PFSK-1 (cell line): ENCODE measurements around the gene PSD.

Experiments used
- FOXP2 ChIP-seq: optimal IDR thresholded peaks from 2 replicates; pipeline ENCODE3; 2011; ENCODE audit warnings: borderline replicate concordance, control low read depth, inconsistent platforms; ENCODE audit not compliant: insufficient read depth; ENCODE audit errors: extremely low read length, extremely low read depth
- POLR2AphosphoS5 ChIP-seq: IDR thresholded peaks from 2 replicates; pipeline ENCODE4 v1.6.1; 2012; ENCODE audit warnings: low read depth, mild to moderate bottlenecking, control low read depth, low read length, moderate library complexity
- SIN3A ChIP-seq: IDR thresholded peaks from 2 replicates; pipeline ENCODE4 v1.6.1; 2012; ENCODE audit warnings: mild to moderate bottlenecking, low read length, moderate library complexity, borderline replicate concordance; ENCODE audit not compliant: insufficient read depth
- TAF1 ChIP-seq: IDR thresholded peaks from 2 replicates; pipeline ENCODE4 v1.6.1; 2012; ENCODE audit warnings: low read length, control low read depth, borderline replicate concordance; ENCODE audit not compliant: insufficient read depth
- TF ChIP-seq, protein P1 (sequence below), 2 experiments: IDR thresholded peaks; 2 replicates each; pipeline versions ENCODE4 v1.6.1 to v1.8.0; 2011 to 2012; ENCODE audit warnings: low read depth in 2 of 2, low read length in 2 of 2, control low read depth in 1 of 2, inconsistent platforms in 1 of 2, mild to moderate bottlenecking in 1 of 2, moderate library complexity in 1 of 2; ENCODE audit not compliant: insufficient read depth in 1 of 2

PSD gene

DNA sequence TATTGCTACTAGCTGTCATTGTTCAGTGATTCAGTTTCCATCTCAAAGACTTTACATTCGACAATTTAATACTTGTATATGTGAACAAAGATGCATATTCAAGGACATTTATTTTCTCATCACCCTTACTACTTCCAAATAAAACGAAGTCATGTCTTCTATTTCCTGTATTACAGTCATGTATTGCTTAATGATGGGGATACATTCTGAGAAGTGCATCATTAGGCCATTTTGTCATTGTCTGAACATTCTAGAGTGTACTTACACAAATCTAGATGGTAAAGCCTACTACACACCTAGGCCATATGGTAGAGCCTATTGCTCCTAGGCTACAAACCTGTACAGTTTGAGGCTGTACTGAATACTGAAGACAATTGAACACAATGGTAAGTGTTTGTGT lies 26.3 kb upstream of the PSD start:
- TF ChIP-seq FOXP2 (no peak), SIN3A (no peak), TAF1 (no peak), POLR2AphosphoS5 (no peak)
- TF ChIP-seq, protein P1, sequence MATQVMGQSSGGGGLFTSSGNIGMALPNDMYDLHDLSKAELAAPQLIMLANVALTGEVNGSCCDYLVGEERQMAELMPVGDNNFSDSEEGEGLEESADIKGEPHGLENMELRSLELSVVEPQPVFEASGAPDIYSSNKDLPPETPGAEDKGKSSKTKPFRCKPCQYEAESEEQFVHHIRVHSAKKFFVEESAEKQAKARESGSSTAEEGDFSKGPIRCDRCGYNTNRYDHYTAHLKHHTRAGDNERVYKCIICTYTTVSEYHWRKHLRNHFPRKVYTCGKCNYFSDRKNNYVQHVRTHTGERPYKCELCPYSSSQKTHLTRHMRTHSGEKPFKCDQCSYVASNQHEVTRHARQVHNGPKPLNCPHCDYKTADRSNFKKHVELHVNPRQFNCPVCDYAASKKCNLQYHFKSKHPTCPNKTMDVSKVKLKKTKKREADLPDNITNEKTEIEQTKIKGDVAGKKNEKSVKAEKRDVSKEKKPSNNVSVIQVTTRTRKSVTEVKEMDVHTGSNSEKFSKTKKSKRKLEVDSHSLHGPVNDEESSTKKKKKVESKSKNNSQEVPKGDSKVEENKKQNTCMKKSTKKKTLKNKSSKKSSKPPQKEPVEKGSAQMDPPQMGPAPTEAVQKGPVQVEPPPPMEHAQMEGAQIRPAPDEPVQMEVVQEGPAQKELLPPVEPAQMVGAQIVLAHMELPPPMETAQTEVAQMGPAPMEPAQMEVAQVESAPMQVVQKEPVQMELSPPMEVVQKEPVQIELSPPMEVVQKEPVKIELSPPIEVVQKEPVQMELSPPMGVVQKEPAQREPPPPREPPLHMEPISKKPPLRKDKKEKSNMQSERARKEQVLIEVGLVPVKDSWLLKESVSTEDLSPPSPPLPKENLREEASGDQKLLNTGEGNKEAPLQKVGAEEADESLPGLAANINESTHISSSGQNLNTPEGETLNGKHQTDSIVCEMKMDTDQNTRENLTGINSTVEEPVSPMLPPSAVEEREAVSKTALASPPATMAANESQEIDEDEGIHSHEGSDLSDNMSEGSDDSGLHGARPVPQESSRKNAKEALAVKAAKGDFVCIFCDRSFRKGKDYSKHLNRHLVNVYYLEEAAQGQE (IDR thresholded peaks at IDR 0.05; ENCODE audit: insufficient read depth in 1 of 2, low read depth in 2 of 2, low read length in 2 of 2), result no peak

DNA sequence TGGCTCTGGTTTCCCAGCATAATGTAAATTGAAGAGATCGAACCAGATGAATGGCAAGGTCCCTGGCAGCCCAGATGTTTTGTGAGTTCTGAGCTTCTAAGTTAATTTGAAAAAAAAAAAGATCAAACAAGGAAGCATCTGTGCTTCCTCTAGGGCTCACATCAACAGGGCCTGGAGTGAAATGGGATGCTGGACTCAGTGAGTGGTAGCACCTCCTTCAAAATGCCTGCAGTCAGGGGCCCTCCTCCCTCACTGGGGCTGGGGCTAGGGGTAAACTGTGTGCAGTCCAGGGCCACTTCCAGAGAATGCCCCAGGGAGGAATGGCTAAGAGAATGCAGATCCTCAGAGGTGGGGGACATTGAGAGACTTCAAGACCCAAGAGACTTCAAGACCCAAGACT lies 19.8 kb upstream of the PSD start:
- TF ChIP-seq FOXP2 (no peak), SIN3A (no peak), POLR2AphosphoS5 (no peak), TAF1 (no peak)
- TF ChIP-seq, protein P1 (IDR thresholded peaks at IDR 0.05; ENCODE audit: insufficient read depth in 1 of 2, low read depth in 2 of 2, low read length in 2 of 2), result no peak

DNA sequence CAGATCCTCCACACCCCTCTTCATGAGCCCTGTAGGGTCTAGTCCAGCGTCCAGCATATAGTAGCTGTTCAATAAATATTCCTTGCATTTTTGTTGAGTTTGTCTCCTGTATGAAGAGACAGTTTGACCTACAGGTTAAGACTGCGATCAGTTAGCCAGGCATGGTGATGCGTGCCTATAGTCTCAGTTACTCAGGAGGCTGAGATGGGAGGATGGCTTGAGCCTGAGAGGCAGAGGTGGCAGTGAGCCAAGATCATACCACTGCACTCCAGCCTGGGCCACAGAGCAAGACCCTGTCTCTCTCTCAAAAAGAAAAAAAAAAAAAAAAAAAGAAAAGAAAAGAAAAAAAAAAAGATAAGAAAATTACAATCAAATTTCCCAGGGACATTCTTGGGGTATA lies 18.9 kb upstream of the PSD start:
- TF ChIP-seq SIN3A (no peak), FOXP2 (no peak), POLR2AphosphoS5 (no peak), TAF1 (no peak)
- TF ChIP-seq, protein P1 (IDR thresholded peaks at IDR 0.05; ENCODE audit: insufficient read depth in 1 of 2, low read depth in 2 of 2, low read length in 2 of 2), result no peak

DNA sequence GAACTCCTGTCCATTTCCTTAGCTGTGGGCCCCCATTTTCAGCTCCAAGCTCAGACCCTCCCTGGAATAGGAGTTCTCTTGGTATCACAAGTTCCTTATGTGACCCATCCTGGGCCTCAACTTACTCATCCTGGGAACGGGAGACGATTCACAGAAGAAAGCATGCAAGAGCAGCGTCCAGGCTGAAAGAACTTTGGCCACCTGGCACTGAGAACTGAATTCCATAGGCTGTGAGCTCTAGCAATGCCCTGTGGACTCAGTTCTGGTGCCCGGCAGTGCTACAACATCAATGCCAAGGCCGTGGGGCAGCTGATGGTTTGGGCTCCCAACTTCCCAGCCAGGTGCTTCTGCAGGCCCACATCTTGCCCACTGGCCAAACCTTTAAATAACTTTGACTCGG lies 17.7 kb upstream of the PSD start:
- TF ChIP-seq SIN3A, result no peak
- no peak for TF ChIP-seq TAF1
- no peak for TF ChIP-seq FOXP2
- TF ChIP-seq, protein P1 (IDR thresholded peaks at IDR 0.05; ENCODE audit: insufficient read depth in 1 of 2, low read depth in 2 of 2, low read length in 2 of 2), result no peak
- no peak for TF ChIP-seq POLR2AphosphoS5

DNA sequence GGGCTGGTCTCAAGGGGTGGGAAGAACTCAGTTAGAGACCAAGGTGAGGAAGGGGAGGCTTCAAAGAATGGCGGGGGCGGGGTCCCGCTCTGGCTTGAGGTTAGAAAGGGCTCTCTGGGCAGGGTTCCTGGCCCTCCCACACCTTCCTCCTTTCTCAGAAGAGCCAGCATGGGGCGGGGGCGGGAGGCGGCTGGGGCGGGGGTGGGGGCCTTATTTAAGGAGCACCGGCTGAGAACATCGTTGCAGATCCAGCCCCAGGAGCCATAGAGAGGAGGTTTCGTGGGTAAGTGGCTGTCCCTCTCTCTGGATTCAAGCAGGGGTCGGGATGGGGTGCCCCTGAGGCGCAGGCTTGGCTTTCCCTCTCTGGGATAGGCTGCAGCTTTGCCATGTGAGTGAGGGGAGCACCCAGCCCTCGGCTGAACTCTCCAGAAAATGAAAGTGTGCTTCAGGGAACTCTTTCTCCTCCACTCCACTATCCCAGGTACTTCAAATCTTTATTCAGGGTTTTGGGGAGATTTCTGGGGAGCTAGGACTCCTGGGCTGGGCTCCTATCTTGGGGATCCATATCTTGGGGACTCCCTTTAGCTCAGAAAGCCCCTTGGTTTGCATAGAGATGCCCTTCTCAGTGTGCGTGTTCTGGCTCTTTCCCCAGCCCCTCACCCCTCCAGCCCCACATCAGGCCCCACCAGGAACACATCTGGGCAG lies 17.1 kb upstream of the PSD start:
- TF ChIP-seq POLR2AphosphoS5, result no peak
- TF ChIP-seq TAF1, result no peak
- TF ChIP-seq, protein P1 (IDR thresholded peaks at IDR 0.05; ENCODE audit: insufficient read depth in 1 of 2, low read depth in 2 of 2, low read length in 2 of 2), result no peak
- TF ChIP-seq SIN3A, result no peak
- no peak for TF ChIP-seq FOXP2
